ENCODE measurements around the gene HILPDA.

Gene HILPDA

GRCh38 chr7:128455543-128456254, at the start of gene HILPDA:
Gene HILPDA, plus strand, starts transcription at chr7:128455878. Its CDS starts 1,391 bp downstream, at chr7:128457269.
- DNase-seq = peak; percentile 73 to 90 (median 82)

- no peak for DNase-seq
Measured at GRCh38 chr7:128406314-128407232, 49.1 kb upstream of the HILPDA start.

GRCh38 chr7:128407233-128407589, 48.5 kb upstream of the HILPDA start:
- no peak for DNase-seq

- DNase-seq = no peak
Measured at GRCh38 chr7:128407751-128408708, 47.6 kb upstream of the HILPDA start.

- DNase-seq = no peak
Measured at GRCh38 chr7:128408709-128409595, 46.7 kb upstream of the HILPDA start.

- peak; percentile 56 to 83 (median 66) for DNase-seq
Measured at GRCh38 chr7:128409596-128410450, 45.9 kb upstream of the HILPDA start, which contains the start of gene IMPDH1. Gene IMPDH1, minus strand, starts transcription at chr7:128409982. Its CDS starts 81 bp downstream, at chr7:128409901.

- DNase-seq = no peak
Measured at GRCh38 chr7:128410451-128410753, 45.3 kb upstream of the HILPDA start.

GRCh38 chr7:128415217-128415785, 40.4 kb upstream of the HILPDA start:
- no peak for DNase-seq

- DNase-seq = no peak
Measured at GRCh38 chr7:128417071-128417470, 38.6 kb upstream of the HILPDA start.

- DNase-seq = no peak
Measured at GRCh38 chr7:128419257-128419656, 36.4 kb upstream of the HILPDA start.

GRCh38 chr7:128420773-128421172, 34.9 kb upstream of the HILPDA start:
- DNase-seq = no peak

GRCh38 chr7:128421384-128421783, 34.3 kb upstream of the HILPDA start:
- DNase-seq = no peak

GRCh38 chr7:128422037-128422436, 33.6 kb upstream of the HILPDA start:
- no peak for DNase-seq

- no peak for DNase-seq
Measured at GRCh38 chr7:128422842-128423241, 32.8 kb upstream of the HILPDA start.

GRCh38 chr7:128424686-128425275, 30.9 kb upstream of the HILPDA start:
- no peak for DNase-seq

- peak; percentile 35 to 68 (median 62) for DNase-seq
Measured at GRCh38 chr7:128425850-128426249, 29.8 kb upstream of the HILPDA start.

GRCh38 chr7:128427289-128427891, 28.3 kb upstream of the HILPDA start:
- no peak for DNase-seq

GRCh38 chr7:128430207-128430606, 25.5 kb upstream of the HILPDA start:
- DNase-seq = no peak

- no peak for DNase-seq
Measured at GRCh38 chr7:128431221-128431620, 24.5 kb upstream of the HILPDA start.

- no peak for DNase-seq
Measured at GRCh38 chr7:128431754-128432153, 23.9 kb upstream of the HILPDA start.

Data from activated naive CD4-positive, alpha-beta T cell (primary cell).